ENCODE measurements around the gene WIPI1. TPM values are rescaled to one million over a fixed set of nuclear protein-coding genes. Genes with fewer than 3 reads are reported as not detected.

Gene WIPI1
- total and polyA plus RNA-seq, 9 of the 15 experiments (the other 6 are each of a cell fraction or from before 2014, with no cell fraction given): 3.7 to 23.5 (median 11.8) TPM

DNA sequence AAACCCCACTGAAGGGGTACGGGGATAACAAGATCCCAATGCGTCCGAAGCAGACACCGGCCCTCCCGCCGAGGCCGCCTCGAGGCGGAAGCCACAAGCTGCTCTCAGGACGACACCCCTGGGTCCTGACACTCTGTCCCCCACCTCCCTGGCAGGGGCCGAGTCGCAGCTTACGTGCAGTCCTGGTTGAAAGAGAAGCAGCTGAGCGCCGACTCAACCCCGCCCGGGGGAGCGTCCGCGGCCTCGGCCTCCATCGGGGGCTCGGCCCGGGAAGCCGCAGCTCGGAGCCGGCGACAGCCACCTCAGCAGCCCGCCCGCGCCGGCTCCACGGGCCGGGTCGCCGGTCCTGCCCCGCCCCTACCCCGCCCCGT, at the start of gene WIPI1 (continued):
- TF ChIP-seq, protein P1, sequence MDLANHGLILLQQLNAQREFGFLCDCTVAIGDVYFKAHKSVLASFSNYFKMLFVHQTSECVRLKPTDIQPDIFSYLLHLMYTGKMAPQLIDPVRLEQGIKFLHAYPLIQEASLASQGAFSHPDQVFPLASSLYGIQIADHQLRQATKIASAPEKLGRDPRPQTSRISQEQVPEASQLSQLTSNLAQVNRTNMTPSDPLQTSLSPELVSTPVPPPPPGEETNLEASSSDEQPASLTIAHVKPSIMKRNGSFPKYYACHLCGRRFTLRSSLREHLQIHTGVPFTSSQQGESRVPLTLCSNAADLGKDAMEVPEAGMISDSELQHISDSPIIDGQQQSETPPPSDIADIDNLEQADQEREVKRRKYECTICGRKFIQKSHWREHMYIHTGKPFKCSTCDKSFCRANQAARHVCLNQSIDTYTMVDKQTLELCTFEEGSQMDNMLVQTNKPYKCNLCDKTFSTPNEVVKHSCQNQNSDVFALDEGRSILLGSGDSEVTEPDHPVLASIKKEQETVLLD (IDR thresholded peaks at IDR 0.05): no peak
- TF ChIP-seq, protein P2, sequence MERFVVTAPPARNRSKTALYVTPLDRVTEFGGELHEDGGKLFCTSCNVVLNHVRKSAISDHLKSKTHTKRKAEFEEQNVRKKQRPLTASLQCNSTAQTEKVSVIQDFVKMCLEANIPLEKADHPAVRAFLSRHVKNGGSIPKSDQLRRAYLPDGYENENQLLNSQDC (CRISPR knock-in tag; IDR thresholded peaks at IDR 0.05): no peak
- TF ChIP-seq SRSF9 (IDR thresholded peaks at IDR 0.05; ENCODE audit: borderline replicate concordance, low read depth, low read length) (no peak), FOXM1 (IDR thresholded peaks at IDR 0.05; ENCODE audit: low read depth) (no peak), FOXM1 (CRISPR knock-in tag; IDR thresholded peaks at IDR 0.05; ENCODE audit: low read depth) (no peak), ZNF23 (CRISPR knock-in tag; IDR thresholded peaks at IDR 0.05) (no peak), GABPA (tag; conservative IDR thresholded peaks at IDR 0.05; ENCODE audit: low read depth) (0 out of 2 replicates have a peak, but pooled peaks have one; percentile 8), NR2C2 (CRISPR knock-in tag; IDR thresholded peaks at IDR 0.05) (no peak), NR2C2 (tag; IDR thresholded peaks at IDR 0.05) (no peak), GATA2 (CRISPR knock-in tag; IDR thresholded peaks at IDR 0.05) (no peak), TEAD2 (tag; IDR thresholded peaks at IDR 0.05) (no peak), NR1H2 (CRISPR knock-in tag; IDR thresholded peaks at IDR 0.05) (no peak), SMARCA5 (IDR thresholded peaks at IDR 0.05) (no peak), TCF15 (CRISPR knock-in tag; IDR thresholded peaks at IDR 0.05) (no peak), ZBED1 (IDR thresholded peaks at IDR 0.05) (no peak), POLR3G (IDR thresholded peaks at IDR 0.05; ENCODE audit: extremely low read depth, insufficient read length, insufficient replicate concordance) (no peak), RBBP5 (IDR thresholded peaks at IDR 0.05; ENCODE audit: borderline replicate concordance, insufficient read depth, low read length, poor library complexity, severe bottlenecking) (peak; percentile 66)
- TF ChIP-seq, protein P3, sequence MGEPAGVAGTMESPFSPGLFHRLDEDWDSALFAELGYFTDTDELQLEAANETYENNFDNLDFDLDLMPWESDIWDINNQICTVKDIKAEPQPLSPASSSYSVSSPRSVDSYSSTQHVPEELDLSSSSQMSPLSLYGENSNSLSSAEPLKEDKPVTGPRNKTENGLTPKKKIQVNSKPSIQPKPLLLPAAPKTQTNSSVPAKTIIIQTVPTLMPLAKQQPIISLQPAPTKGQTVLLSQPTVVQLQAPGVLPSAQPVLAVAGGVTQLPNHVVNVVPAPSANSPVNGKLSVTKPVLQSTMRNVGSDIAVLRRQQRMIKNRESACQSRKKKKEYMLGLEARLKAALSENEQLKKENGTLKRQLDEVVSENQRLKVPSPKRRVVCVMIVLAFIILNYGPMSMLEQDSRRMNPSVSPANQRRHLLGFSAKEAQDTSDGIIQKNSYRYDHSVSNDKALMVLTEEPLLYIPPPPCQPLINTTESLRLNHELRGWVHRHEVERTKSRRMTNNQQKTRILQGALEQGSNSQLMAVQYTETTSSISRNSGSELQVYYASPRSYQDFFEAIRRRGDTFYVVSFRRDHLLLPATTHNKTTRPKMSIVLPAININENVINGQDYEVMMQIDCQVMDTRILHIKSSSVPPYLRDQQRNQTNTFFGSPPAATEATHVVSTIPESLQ (CRISPR knock-in tag; IDR thresholded peaks at IDR 0.05): no peak
- TF ChIP-seq, protein P4, sequence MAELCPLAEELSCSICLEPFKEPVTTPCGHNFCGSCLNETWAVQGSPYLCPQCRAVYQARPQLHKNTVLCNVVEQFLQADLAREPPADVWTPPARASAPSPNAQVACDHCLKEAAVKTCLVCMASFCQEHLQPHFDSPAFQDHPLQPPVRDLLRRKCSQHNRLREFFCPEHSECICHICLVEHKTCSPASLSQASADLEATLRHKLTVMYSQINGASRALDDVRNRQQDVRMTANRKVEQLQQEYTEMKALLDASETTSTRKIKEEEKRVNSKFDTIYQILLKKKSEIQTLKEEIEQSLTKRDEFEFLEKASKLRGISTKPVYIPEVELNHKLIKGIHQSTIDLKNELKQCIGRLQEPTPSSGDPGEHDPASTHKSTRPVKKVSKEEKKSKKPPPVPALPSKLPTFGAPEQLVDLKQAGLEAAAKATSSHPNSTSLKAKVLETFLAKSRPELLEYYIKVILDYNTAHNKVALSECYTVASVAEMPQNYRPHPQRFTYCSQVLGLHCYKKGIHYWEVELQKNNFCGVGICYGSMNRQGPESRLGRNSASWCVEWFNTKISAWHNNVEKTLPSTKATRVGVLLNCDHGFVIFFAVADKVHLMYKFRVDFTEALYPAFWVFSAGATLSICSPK (IDR thresholded peaks at IDR 0.05; ENCODE audit: borderline replicate concordance): no peak
- TF ChIP-seq, protein P5, sequence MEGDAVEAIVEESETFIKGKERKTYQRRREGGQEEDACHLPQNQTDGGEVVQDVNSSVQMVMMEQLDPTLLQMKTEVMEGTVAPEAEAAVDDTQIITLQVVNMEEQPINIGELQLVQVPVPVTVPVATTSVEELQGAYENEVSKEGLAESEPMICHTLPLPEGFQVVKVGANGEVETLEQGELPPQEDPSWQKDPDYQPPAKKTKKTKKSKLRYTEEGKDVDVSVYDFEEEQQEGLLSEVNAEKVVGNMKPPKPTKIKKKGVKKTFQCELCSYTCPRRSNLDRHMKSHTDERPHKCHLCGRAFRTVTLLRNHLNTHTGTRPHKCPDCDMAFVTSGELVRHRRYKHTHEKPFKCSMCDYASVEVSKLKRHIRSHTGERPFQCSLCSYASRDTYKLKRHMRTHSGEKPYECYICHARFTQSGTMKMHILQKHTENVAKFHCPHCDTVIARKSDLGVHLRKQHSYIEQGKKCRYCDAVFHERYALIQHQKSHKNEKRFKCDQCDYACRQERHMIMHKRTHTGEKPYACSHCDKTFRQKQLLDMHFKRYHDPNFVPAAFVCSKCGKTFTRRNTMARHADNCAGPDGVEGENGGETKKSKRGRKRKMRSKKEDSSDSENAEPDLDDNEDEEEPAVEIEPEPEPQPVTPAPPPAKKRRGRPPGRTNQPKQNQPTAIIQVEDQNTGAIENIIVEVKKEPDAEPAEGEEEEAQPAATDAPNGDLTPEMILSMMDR (IDR thresholded peaks at IDR 0.05 in 2 of 3, conservative IDR thresholded peaks at IDR 0.05 in 1 of 3; ENCODE audit: insufficient read depth in 2 of 3, low read depth in 1 of 3, low read length in 3 of 3): no peak
- TF ChIP-seq, protein P6, sequence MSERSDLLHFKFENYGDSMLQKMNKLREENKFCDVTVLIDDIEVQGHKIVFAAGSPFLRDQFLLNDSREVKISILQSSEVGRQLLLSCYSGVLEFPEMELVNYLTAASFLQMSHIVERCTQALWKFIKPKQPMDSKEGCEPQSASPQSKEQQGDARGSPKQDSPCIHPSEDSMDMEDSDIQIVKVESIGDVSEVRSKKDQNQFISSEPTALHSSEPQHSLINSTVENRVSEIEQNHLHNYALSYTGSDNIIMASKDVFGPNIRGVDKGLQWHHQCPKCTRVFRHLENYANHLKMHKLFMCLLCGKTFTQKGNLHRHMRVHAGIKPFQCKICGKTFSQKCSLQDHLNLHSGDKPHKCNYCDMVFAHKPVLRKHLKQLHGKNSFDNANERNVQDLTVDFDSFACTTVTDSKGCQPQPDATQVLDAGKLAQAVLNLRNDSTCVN (CRISPR knock-in tag; IDR thresholded peaks at IDR 0.05): no peak

Measured in K562 (cell line).